GM18870 (cell line): Measurements from ENCODE around the gene SNRPE.

Experiments
- ATAC-seq: cut with Tn5 transposase; IDR thresholded peaks from one replicate; pipeline ENCODE4 v1.9.1; 2021; ENCODE audit warnings: moderate library complexity; ENCODE audit not compliant: unreplicated experiment

The SNRPE gene

GRCh38 chr1:203878422-203878821 lies 17.0 kb downstream of the SNRPE start:
- ATAC-seq: no peak

GRCh38 chr1:203880606-203881005 lies 19.2 kb downstream of the SNRPE start:
- ATAC-seq: no peak

- ATAC-seq: no peak
Observed at GRCh38 chr1:203888807-203889251, 27.4 kb downstream of the SNRPE start.

- ATAC-seq: no peak
Observed at GRCh38 chr1:203891950-203892349, 30.6 kb downstream of the SNRPE start.

GRCh38 chr1:203898458-203899352 lies 37.3 kb downstream of the SNRPE start:
- no peak for ATAC-seq

GRCh38 chr1:203899353-203899716 lies 37.9 kb downstream of the SNRPE start:
- no peak for ATAC-seq

GRCh38 chr1:203899869-203900714 lies 38.7 kb downstream of the SNRPE start:
- ATAC-seq: no peak

- ATAC-seq: no peak
Observed at GRCh38 chr1:203901581-203901980, 40.2 kb downstream of the SNRPE start.

GRCh38 chr1:203905275-203905674 lies 43.9 kb downstream of the SNRPE start:
- no peak for ATAC-seq

GRCh38 chr1:203906932-203907331 lies 45.5 kb downstream of the SNRPE start:
- no peak for ATAC-seq

- ATAC-seq: no peak
Observed at GRCh38 chr1:203907901-203908300, 46.5 kb downstream of the SNRPE start.

- no peak for ATAC-seq
Observed at GRCh38 chr1:203911806-203912205, 50.4 kb downstream of the SNRPE start.

GRCh38 chr1:203913073-203913521 lies 51.7 kb downstream of the SNRPE start:
- no peak for ATAC-seq

- ATAC-seq: no peak
Observed at GRCh38 chr1:203914292-203914691, 52.9 kb downstream of the SNRPE start.

GRCh38 chr1:203915811-203916210 lies 54.4 kb downstream of the SNRPE start:
- no peak for ATAC-seq

- no peak for ATAC-seq
Observed at GRCh38 chr1:203916756-203917155, 55.4 kb downstream of the SNRPE start.
